ENCODE results near the gene BCL6.

DNA sequence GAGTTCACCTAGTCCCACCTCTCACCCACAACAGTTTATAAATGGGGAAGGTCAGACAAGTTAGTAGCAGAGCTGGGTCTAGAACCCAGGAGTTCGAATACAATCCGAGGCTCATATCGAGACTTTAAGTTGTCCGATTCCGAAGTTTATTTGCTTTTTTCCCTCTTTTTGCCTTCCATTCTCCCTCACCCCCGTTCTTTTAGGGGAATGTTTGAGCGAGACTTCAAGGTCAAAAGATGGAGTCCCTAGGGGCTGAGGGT, 7.3 kb downstream of the BCL6 start:
- TF ChIP-seq, protein P1, sequence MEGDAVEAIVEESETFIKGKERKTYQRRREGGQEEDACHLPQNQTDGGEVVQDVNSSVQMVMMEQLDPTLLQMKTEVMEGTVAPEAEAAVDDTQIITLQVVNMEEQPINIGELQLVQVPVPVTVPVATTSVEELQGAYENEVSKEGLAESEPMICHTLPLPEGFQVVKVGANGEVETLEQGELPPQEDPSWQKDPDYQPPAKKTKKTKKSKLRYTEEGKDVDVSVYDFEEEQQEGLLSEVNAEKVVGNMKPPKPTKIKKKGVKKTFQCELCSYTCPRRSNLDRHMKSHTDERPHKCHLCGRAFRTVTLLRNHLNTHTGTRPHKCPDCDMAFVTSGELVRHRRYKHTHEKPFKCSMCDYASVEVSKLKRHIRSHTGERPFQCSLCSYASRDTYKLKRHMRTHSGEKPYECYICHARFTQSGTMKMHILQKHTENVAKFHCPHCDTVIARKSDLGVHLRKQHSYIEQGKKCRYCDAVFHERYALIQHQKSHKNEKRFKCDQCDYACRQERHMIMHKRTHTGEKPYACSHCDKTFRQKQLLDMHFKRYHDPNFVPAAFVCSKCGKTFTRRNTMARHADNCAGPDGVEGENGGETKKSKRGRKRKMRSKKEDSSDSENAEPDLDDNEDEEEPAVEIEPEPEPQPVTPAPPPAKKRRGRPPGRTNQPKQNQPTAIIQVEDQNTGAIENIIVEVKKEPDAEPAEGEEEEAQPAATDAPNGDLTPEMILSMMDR (conservative IDR thresholded peaks at IDR 0.05; ENCODE audit: low read length), result no peak
- TF ChIP-seq EZH2phosphoT487 (IDR thresholded peaks at IDR 0.05; ENCODE audit: borderline replicate concordance), result no peak
